Occipital lobe (tissue), 2 donors: ENCODE data around the gene ENC1. TPM values are rescaled to one million over a fixed set of nuclear protein-coding genes. Genes with fewer than 3 reads are reported as not detected.
A peak's percentile ranks its signal among the peaks of the same experiment; 100 is the strongest.
"Not testable (repeated sequence)": the region's sequence is repeated elsewhere in the genome, so short reads cannot be mapped to it uniquely, and the experiment has no call there.

Experiments
- DNase-seq: peaks from one replicate; lab custom pipeline; 2025; lab: John Stamatoyannopoulos, UW
- total RNA-seq: library from RNA; depleted of rRNA; stranded (reverse); fragments of >200 nt; gene quantifications from one replicate; pipeline ENCODE4 v1.2.3, GENCODE V29; 2014

Gene ENC1, protein sequence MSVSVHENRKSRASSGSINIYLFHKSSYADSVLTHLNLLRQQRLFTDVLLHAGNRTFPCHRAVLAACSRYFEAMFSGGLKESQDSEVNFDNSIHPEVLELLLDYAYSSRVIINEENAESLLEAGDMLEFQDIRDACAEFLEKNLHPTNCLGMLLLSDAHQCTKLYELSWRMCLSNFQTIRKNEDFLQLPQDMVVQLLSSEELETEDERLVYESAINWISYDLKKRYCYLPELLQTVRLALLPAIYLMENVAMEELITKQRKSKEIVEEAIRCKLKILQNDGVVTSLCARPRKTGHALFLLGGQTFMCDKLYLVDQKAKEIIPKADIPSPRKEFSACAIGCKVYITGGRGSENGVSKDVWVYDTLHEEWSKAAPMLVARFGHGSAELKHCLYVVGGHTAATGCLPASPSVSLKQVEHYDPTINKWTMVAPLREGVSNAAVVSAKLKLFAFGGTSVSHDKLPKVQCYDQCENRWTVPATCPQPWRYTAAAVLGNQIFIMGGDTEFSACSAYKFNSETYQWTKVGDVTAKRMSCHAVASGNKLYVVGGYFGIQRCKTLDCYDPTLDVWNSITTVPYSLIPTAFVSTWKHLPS
- total RNA-seq = 1,378 TPM

DNA sequence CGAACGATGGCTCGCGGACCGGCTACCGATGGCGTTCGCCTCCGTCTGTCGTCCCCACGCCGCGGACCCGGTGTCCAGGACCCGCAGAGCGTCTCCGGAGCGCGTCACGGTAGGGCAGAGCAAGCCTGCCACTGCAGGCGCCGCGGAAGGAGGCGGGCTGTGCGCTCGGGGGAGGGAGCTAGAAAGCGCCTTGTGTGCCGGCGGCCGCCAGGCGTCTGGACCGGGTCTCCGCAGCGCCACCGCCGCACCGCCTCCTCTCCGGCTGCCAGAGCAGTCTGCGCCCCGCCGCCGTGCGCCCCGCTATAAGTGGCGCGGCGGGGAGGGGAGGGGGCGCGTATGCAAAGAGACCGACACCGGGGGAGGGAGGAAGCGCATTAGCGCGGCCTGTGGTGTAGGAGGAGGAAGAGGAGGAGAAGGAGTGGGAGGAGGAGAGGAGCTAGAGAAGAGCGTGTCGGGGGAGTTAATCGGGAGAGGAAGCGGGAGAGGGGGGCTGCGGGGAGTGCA, at the start of gene ENC1:
ENC1 (minus strand) TSS at position 279 of the 504 bp plus-strand sequence. CDS start 4,243 bp downstream, outside the sequence.
- peak; percentile 77 for DNase-seq

DNA sequence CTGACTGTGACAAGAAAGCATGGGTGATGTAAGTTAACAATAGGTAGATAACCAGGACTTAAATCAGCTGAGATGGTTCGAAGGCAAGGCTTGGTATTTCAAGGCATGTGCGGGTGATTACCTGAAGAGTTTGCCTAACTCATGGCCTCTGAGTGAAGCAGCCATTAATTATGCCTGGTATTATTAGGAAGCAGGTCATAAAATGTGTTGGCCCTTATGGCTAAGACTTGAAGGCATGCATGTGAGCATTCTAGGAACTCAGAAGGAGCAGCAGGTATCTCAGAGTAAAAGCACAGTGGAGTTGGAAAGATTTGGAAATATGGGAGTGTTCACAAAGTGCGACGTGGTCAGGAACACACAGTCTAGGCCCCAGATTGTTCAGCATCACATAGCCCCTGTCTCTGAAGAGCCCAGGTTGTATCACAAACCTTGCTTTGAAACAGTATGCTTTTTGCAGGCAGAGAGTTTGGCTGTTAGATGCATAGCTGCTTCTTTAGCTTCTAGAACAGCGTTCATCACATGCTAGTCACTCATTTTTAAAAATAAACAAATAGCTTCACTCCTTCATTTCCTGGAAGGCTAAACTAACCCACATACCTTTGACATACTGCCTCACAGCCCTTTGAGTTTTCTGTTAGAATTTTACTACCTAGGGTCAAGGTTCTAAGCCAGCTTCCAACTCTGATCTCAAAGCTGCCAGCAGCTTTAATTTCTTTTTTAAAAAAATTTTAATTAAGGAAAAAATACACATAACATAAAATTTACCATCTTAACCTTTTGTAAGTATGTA, 46.6 kb upstream of the ENC1 start:
- no peak for DNase-seq

DNA sequence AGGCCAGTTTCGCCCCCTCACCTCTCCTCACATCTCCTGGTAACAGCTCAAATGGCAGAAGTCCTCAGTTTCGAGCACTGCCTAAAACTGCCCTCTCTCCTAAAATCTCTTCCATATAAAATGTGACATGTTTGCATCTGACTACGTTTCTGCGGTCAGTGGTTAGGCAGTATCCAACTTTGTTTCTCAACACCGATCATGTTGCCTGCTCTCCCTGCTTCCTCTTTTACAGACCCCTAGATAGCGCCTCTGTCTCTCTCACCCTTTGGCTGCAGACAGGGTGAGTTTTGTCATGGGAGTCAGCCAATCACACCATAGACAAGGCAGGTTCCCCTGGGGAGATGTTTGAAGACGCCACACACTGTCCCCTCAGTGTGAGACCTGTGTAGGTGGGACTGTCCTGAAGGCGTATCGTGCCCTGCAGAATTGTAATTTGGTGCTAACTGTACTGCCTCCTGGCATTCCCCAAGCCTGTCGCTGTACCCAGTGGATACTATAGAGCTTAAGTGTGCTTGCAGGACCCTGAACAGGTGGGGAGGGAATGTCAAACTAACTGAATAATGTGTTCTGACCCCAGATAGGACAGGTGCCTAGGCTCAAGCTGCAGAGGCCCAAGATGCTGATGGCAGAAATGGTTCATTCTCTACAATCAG, 45.6 kb upstream of the ENC1 start:
- DNase-seq = no peak

DNA sequence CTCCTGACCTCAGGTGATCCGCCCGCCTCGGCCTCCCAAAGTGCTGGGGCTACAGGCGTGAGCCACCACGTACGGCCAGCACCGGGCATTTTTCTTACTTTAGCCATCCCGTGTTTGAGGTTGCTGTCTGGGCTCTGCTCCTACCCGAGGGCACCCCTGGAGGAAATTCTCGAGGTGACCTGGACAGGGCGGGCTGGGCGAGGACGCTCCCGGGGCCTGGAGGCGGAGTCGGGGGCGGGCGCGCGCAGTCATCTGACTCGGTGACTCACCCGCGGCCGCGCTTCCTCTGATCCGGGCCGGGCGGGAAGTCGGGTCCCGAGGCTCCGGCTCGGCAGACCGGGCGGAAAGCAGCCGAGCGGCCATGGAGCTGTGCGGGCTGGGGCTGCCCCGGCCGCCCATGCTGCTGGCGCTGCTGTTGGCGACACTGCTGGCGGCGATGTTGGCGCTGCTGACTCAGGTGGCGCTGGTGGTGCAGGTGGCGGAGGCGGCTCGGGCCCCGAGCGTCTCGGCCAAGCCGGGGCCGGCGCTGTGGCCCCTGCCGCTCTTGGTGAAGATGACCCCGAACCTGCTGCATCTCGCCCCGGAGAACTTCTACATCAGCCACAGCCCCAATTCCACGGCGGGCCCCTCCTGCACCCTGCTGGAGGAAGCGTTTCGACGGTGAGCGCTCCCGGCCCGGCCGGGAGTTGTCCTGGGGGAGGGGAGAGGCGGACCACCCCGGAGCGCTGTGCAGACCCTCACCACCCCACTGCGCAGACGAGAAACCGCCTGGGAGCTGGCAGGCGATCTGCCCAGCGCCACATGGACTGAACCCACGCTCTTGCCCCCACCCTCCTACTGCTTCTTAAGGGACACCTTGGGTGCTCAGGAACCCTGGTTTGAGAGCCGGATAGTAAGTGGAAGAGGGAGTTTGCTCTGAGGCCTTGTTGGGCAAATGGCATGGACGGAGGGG, 44.6 kb upstream of the ENC1 start, which contains the start of gene HEXB:
HEXB (plus strand) TSS at position 334 of the 952 bp plus-strand sequence; CDS start at position 362, 28 bp downstream.
- DNase-seq = peak; percentile 80

DNA sequence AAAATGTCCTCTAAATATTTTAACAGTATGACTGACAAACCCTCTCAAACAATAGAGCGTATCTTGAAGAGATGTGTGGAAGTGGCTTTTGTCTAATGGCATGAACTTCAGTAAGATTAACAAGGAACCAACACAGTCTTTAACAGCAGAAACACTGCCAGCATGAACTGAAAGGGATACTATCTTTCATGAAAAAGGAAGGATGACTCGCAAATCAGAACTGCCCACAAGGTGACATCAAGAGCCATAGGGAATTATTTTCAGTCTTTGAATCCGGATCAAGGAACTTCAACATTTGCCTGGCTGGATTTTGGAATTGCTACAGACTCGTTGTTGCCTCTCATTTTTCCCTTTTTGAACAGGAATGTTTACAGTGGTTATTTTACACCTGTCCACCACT, 39.4 kb upstream of the ENC1 start:
- DNase-seq = no peak

DNA sequence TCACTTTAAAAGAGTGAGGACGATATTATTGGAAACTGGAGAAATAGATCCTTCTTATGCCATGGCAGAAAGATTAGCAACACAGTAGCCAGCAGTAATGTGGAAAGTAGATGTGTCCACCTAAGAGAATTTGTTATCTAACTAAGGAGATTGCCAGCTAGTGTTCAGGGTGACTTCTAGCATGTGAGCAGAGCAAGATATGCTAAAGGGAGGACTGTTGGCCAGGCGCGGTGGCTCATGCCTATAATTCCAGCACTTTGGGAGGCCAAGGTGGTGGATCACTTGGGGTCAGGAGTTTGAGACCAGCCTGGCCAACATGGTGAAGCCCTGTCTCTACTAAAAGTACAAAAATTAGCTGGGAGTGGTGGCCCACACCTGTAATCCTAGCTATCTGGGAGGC, 38.8 kb upstream of the ENC1 start:
- not testable (repeated sequence) for DNase-seq

DNA sequence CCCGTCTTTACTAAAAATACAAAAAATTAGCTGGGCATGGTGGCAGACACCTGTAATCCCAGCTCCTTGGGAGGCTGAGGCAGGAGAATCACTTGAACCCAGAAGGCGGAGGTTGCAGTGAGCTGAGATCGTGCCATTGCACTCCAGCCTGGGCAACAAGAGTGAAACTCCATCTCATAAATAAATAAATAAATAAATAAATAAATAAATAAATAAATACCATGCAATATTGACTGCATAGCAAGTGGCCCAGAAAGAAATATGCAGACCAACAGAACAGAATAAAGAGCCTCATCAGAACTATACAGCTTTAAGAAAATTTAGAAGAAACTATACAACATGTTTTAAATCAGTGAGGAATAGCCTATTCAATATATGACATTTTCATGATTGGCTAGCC, 37.6 kb upstream of the ENC1 start:
- DNase-seq = not testable (repeated sequence)

DNA sequence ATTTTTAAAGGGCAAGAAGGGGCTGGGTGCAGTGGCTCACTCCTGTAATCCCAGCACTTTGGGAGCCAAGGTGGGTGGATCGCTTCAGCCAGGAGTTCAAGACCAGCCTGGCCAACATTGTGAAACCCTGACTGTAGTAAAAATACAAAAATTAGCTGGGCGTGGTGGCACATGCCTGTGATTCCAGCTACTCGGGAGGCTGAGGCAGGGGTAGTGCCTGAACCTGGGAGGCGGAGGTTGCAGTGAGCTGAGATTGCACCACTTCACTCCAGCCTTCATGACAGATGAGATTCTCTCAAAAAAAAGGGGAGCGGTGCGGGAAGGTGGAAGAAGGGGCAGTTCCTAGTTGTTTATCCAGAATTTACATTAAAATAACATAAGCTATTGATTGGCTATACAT, 35.9 kb upstream of the ENC1 start:
- DNase-seq = not testable (repeated sequence)

DNA sequence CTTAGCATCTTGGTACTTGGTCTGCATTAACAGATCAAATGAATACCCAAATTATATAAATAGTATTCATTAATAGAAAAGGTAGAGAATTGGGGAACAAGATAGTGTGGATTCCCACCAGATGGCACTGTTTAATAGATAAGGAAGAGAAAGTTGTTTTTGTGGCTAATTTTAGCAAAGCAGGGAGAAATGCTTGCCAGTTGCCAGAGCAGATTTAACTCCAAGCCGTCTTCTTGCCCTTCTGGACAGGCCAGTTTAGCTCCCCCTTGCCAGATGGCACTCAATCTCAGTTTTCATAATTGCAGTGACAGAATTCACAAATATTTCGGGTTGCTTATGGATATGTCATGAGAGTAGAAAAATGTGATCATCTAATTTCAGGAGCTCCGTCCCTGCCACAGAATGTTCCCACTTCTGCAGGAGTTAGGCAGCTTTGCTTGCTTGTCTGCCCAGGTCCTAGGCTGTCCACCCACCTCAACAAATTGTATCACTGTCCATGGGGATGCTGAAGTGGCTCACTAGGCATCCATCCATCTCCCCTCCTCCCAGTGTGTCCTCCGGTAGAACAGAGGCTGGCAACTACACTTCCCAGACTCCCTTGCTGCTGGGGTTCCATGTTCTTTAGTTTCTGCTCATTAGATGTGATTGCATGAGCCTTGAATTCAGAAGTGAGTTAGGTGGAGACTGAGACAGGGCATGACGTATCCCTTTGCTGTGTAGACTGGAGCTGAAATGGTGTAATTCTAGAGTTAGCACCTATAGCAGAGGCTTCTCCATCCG, 32.7 kb upstream of the ENC1 start:
- DNase-seq = peak; percentile 69

DNA sequence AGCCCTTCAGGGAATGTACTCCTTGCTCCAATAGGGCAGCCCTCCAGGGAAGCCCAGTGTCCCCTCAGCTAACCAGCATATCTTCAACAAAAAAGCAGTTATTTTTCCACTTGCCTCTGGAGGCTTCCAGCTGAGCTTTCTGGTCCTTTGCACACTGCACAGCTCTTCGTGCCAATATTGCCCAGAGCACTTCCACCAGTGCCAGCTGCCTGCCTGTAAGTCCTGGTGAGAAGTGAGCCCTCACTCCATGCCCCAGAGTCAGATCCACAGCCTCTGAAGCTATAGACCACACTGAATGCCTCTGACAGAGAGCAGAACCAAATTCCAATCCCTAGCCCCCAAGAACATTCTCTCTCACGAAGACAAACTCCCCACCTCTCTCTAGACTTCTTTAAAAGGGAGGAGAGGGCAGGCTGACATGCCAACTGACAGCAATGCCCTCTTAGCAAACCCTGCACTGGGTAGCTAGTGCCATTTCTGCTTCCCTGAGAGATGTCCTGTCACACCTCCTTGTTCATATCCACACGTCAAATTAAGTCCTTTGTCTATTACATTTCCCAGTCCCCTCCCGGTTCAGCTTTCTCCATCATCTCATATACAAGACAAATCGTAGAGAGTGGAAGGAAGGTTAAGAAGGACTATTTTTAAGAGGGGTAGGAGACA, 31.8 kb upstream of the ENC1 start:
- DNase-seq = no peak

DNA sequence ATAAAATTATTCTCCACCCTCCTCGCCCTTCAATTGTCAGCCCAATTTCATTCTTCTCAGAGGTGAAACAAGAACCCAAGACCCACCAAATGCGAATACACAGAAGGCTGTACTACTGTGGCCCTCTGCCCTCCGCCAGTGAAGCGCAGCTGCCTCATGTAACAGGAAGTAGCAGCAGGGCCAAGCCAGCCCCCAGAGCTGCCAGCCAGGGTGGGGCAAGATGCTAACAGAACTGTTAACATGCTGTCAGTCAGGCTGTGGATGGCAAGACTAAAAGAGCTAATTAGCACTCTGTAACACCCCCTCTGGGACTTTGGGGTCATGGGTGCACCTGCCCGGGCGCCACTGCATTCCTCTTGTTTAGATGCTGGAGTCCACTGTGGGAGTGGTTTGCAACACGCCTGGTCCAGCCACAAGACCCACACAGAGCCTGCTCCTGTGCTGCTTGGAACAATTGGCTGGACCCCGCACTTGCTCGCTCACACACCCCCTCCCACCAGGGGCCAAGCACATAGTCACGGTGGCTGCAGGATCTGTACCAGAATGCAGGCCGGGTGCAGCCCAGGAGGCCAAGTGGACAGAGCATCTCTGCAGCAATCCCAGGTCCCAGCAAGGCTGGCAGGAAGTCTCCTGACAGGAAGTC, 30.0 kb upstream of the ENC1 start:
- DNase-seq = no peak

DNA sequence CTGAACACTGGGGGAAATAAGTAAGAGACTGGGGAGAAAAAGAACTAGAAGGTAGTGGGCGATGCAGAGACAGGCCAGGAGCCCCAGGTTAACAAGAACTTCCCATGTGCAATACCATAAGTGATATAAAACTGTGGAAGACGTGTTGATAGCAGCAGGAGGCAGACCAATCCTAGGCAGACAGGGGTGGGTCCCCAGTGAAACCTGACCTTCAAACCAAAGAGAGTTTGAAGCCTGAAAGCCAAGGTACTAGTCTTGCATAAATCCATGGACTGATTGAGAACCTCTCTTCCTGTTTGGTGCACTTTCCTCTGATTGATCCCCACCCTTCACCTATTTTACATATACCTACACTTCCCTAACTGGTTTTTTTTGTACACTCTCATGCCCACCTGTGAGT, 29.3 kb upstream of the ENC1 start:
- no peak for DNase-seq

DNA sequence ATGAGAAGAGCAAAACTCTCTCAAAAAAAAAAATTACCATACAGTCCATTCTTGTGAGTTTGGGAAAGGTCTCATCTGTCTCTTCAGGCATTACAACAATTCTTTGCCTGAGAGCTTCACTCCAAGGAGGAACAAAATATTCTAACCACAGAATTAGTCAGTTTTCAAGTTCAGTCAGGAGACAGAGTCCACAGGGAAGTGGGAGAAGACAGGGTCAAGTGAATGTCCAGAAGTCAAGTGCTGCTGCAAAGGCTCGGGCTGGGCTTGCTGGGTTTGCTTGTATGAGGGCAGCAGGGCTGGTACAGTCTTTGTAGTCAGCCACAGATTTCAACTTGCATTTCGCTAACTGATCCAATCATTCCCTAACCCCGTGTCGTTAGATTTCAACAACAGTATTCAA, 26.9 kb upstream of the ENC1 start:
- DNase-seq = no peak

DNA sequence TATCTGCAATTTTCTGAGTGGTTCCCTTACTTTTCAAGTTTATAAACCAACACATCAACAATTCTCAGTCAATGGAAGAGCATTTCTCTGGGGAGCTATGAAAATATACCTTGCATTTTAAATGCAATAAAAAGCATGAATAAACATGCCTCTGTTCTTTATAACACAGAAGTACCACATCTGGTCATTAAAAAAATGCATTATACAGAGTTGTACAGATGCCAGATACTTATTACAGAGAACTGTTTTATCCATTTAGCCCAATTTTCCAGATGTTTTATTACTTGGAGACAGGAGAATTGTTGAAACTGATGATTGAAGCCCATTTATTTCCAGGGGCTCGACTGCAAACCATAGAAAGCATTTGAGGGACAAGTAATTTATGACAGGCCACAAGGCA, 25.3 kb upstream of the ENC1 start:
- no peak for DNase-seq

DNA sequence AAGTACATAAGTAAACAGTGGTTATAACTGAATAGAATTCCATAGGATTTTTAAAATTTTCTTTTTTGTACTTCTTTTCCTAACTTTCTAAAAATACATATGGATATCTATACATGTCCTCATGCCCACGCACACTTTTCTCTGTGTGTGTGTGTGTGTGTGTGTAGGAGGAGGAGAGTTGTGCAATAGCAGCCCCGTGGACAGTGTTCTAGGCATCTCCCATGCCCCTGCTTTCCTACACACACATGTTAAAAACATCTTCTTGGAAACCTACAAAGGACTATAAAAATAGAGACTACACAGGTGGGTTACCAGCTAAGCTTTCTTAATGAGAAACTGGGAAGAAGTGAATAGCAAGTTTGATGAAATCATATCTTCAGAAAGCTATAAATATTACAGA, 24.7 kb upstream of the ENC1 start:
- DNase-seq = peak; percentile 23

DNA sequence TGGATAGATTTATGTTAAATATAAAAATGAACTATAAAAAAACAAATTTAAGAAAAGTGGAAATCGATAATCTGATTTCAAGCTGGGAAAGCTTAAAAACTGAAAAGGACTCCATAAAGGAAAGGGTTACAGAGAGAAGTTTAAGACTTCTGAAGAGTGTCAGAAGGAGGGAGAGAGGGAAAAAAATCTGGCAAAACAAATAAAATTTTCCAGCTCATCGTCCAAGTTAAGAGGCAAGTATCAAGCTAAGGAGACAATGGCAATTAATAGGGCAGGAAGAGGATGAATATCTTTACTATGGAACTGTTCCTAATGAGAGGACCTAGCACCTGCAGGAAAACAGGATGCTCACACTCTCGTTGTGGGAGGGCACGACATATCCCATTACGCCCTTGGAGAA, 24.0 kb upstream of the ENC1 start:
- no peak for DNase-seq

DNA sequence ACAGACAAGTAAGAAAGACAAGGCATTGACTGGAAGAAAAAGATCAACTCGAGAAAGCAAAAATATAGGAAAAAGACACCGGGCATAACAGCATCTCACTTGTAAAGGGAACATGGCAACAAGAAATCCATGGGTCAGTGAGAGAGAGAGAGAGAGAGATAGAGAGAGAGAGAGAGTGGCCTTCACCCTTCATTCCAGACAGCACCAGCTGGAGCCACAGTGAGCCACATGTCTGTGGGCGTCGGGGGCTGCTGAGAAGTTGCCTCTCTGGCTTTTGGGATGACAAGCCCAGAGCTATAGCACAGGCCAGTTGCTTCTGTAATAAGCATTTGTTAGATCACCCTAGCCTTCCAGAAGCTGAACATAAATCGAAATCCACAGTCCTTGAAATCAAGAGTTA, 20.3 kb upstream of the ENC1 start:
- DNase-seq = no peak

DNA sequence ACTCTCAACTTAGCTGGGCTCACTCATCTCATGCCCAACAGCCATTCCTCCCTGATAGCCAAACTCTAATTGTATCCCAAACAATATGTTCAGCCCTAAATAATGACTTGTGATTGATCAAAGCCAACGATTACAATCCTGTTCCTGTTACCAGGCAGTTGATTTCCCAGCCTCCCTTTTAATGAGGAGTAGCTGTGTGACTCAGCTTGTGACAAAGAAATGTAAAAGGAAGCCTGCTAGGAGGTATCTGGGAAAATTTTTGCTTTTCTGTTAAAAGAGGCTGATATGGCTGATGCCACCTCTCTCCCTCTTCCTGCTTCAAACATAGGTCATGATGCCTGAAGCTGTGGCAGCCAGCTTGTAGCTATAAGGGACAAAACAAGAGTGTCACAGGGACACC, 19.6 kb upstream of the ENC1 start:
- DNase-seq = no peak

DNA sequence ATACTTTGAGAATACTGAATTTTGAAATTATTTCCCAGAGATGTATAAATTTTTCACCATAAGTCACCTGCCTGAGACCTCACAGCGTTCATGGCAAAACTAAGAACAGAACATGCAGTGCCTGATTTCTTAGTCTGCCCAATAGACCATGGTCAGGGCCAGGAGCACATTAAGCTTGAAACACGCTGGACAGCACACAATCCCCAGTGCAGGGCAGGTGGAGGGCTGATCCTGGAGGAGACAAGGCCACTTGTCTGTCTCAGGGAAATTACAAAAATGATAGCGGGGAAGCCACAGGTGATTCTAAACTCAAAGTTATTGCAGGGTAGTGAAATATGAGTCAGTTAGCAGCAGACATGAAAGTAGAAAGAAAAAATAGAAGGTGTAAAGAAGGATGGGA, 18.6 kb upstream of the ENC1 start:
- DNase-seq = no peak
